MM.1S (cell line): Measurements from ENCODE around the gene JADE2.

Source experiments
- DNase-seq: peaks from one replicate; pipeline ENCODE4 v3.0.0-alpha.2; 2015
- H2AFZ ChIP-seq: fragments of 300-600 bp; sonication (generic); 2 replicates; pipeline ENCODE4 v1.6.0; 2016; ENCODE audit warnings: antibody characterized with exemption, low read length
- H3F3A ChIP-seq: fragments of 300-600 bp; sonication (generic); 2 replicates; pipeline ENCODE4 v1.6.1; 2016; ENCODE audit warnings: mild to moderate bottlenecking, antibody characterized with exemption, low read length, moderate library complexity, mixed read lengths; ENCODE audit not compliant: insufficient read depth
- H3K27ac ChIP-seq: fragments of 300-600 bp; sonication (generic); 2 replicates; pipeline ENCODE4 v1.5.1; 2016; ENCODE audit warnings: mild to moderate bottlenecking, low read length
- H3K27me3 ChIP-seq: fragments of 300-600 bp; sonication (generic); replicated peaks from 2 replicates; pipeline ENCODE4 v1.6.0; 2016; ENCODE audit warnings: low read length; ENCODE audit not compliant: insufficient read depth
- H3K36me3 ChIP-seq: fragments of 300-600 bp; sonication (generic); replicated peaks from 2 replicates; pipeline ENCODE4 v1.6.1; 2016; ENCODE audit warnings: mild to moderate bottlenecking, low read length, mixed read lengths; ENCODE audit not compliant: insufficient read depth
- H3K4me1 ChIP-seq: fragments of 300-600 bp; sonication (generic); 2 replicates; pipeline ENCODE4 v1.6.1; 2016; ENCODE audit warnings: low read length, mixed read lengths
- H3K4me2 ChIP-seq: fragments of 300-600 bp; sonication (generic); 2 replicates; pipeline ENCODE4 v1.6.0; 2016; ENCODE audit warnings: low read depth, low read length
- H3K4me3 ChIP-seq: fragments of 300-600 bp; sonication (generic); 2 replicates; pipeline ENCODE4 v1.5.1; 2016; ENCODE audit warnings: low read length, mixed read lengths
- H3K79me2 ChIP-seq: fragments of 300-600 bp; sonication (generic); 2 replicates; pipeline ENCODE4 v1.6.1; 2016; ENCODE audit warnings: mixed run types, low read length, mixed read lengths
- H3K9ac ChIP-seq: fragments of 300-600 bp; sonication (generic); 2 replicates; pipeline ENCODE4 v1.6.1; 2016; ENCODE audit warnings: low read length, mixed read lengths
- H3K9me2 ChIP-seq: fragments of 300-600 bp; sonication (generic); replicated peaks from 2 replicates; pipeline ENCODE4 v1.6.1; 2016; ENCODE audit warnings: mild to moderate bottlenecking, low read length, mixed read lengths; ENCODE audit not compliant: insufficient read depth
- H3K9me3 ChIP-seq: fragments of 300-600 bp; sonication (generic); replicated peaks from 2 replicates; pipeline ENCODE4 v1.6.1; 2016; ENCODE audit warnings: mild to moderate bottlenecking, low read length, mixed read lengths; ENCODE audit not compliant: insufficient read depth
- H4K20me1 ChIP-seq: fragments of 300-600 bp; sonication (generic); 2 replicates; pipeline ENCODE4 v1.6.1; 2016; ENCODE audit warnings: mild to moderate bottlenecking, low read length, moderate library complexity, mixed read lengths; ENCODE audit not compliant: insufficient read depth
- CTCF ChIP-seq: fragments of 300-600 bp; sonication (generic); IDR thresholded peaks from 2 replicates; pipeline ENCODE4 v1.5.1; 2016; ENCODE audit warnings: antibody characterized with exemption, low read length, mixed read lengths
- EZH2 ChIP-seq: fragments of 300-600 bp; sonication (generic); optimal IDR thresholded peaks from 2 replicates; pipeline ENCODE3; 2017; ENCODE audit warnings: low read depth, mild to moderate bottlenecking, antibody characterized with exemption, low read length, mixed read lengths
- EZH2phosphoT487 ChIP-seq: fragments of 300-600 bp; sonication (generic); IDR thresholded peaks from 2 replicates; pipeline ENCODE4 v1.6.1; 2018; ENCODE audit warnings: antibody characterized with exemption, low read length

Gene JADE2

GRCh38 chr5:134570365-134570758 is 44.9 kb downstream of the JADE2 start:
- no peak overlapping the region for H3K9ac ChIP-seq
- H3K27ac ChIP-seq, result no peak overlapping the region
- no peaks in the 10 kb centered on the region for H3K9me3 ChIP-seq
- no peaks in the 10 kb centered on the region for H3F3A ChIP-seq
- no peaks in the 10 kb centered on the region for H3K9me2 ChIP-seq
- H3K4me1 ChIP-seq, result peaks cover 9% of the 10 kb centered on the region
- no peaks in the 10 kb centered on the region for H3K27me3 ChIP-seq
- H4K20me1 ChIP-seq, result no peaks in the 10 kb centered on the region
- TF ChIP-seq EZH2, result no peak
- TF ChIP-seq EZH2phosphoT487, result no peak
- TF ChIP-seq CTCF, result no peak
- H3K4me3 ChIP-seq, result no peak overlapping the region
- H3K36me3 ChIP-seq, result no peaks in the 10 kb centered on the region; the same call in 1 of the 2 replicates
- H3K79me2 ChIP-seq, result 0 out of 2 replicates have a peak, but pooled peaks cover 5% of the 10 kb centered on the region
- H2AFZ ChIP-seq, result no peak overlapping the region
- no peak for DNase-seq
- no peak overlapping the region for H3K4me2 ChIP-seq

- no peak for TF ChIP-seq EZH2phosphoT487
- no peak for TF ChIP-seq CTCF
- no peak for TF ChIP-seq EZH2
- peaks cover 9% of the 10 kb centered on the region for H3K4me1 ChIP-seq
- no peaks in the 10 kb centered on the region for H3K9me2 ChIP-seq
- no peak overlapping the region for H3K4me3 ChIP-seq
- DNase-seq, result no peak
- H3K27me3 ChIP-seq, result no peaks in the 10 kb centered on the region
- no peak overlapping the region for H3K9ac ChIP-seq
- H3K27ac ChIP-seq, result no peak overlapping the region
- H3K36me3 ChIP-seq, result no peaks in the 10 kb centered on the region; the same call in 1 of the 2 replicates
- no peak overlapping the region for H2AFZ ChIP-seq
- no peaks in the 10 kb centered on the region for H4K20me1 ChIP-seq
- H3K79me2 ChIP-seq, result 0 out of 2 replicates have a peak, but pooled peaks cover 5% of the 10 kb centered on the region
- H3K4me2 ChIP-seq, result no peak overlapping the region
- H3F3A ChIP-seq, result no peaks in the 10 kb centered on the region
- H3K9me3 ChIP-seq, result no peaks in the 10 kb centered on the region
Measured at GRCh38 chr5:134570886-134571285, 45.4 kb downstream of the JADE2 start.

GRCh38 chr5:134571693-134572405 is 46.4 kb downstream of the JADE2 start:
- no peak overlapping the region for H3K27ac ChIP-seq
- no peaks in the 10 kb centered on the region for H3K9me2 ChIP-seq
- TF ChIP-seq CTCF (no peak), EZH2phosphoT487 (no peak), EZH2 (no peak)
- H3K4me3 ChIP-seq, result no peak overlapping the region
- no peaks in the 10 kb centered on the region for H4K20me1 ChIP-seq
- no peak overlapping the region for H2AFZ ChIP-seq
- H3K9me3 ChIP-seq, result no peaks in the 10 kb centered on the region
- peaks cover 9% of the 10 kb centered on the region for H3K4me1 ChIP-seq
- no peaks in the 10 kb centered on the region for H3K27me3 ChIP-seq
- DNase-seq, result no peak
- no peaks in the 10 kb centered on the region; the same call in 1 of the 2 replicates for H3K36me3 ChIP-seq
- H3K4me2 ChIP-seq, result no peak overlapping the region
- H3K9ac ChIP-seq, result no peak overlapping the region
- H3F3A ChIP-seq, result no peaks in the 10 kb centered on the region
- H3K79me2 ChIP-seq, result 0 out of 2 replicates have a peak, but pooled peaks cover 5% of the 10 kb centered on the region
